HepG2 (cell line): ENCODE measurements around the gene GRID1. TPM values are rescaled to one million over a fixed set of nuclear protein-coding genes. Genes with fewer than 3 reads are reported as not detected.

Experiments
- ATAC-seq: fragments of 200-7000 bp; cut with Tn5 transposase; 3 replicates; pipeline ENCODE4 v1.9.1; 2020; ENCODE audit warnings: mild to moderate bottlenecking, moderate library complexity
- BruUV-seq: library from RNA; stranded (reverse); fragments of 400-500 nt; replicated peaks from 2 replicates; lab custom pipeline; 2021; lab: Mats Ljungman, UMichigan
- CTCF ChIA-PET: fragments of 300-600 bp; formaldehyde crosslinking; extraction: SDS; loops from one replicate; lab custom pipeline; 2021; ENCODE audit warnings: low total read pairs, inconsistent platforms, low intra/inter-chr PET ratio; lab: Yijun Ruan, JAX
- POLR2A ChIA-PET: fragments of 350-600 bp; sonication (Branson Sonifier 250); formaldehyde crosslinking; loops from one replicate; lab custom pipeline; 2020; ENCODE audit warnings: antibody characterized with exemption, inconsistent platforms; lab: Yijun Ruan, JAX
- DNase-seq: peaks from one replicate; pipeline ENCODE4 v3.0.0-alpha.2; 2015; ENCODE audit warnings: low spot score
- FAIRE-seq: peaks from 3 replicates; lab custom pipeline; 2011; peaks lifted over from hg19 to GRCh38; lab: Jason Lieb, UNC
- H2AFZ ChIP-seq: one replicate; pipeline ENCODE4 v1.6.1; 2011; ENCODE audit warnings: low read length, inconsistent platforms
- H3K27ac ChIP-seq: fragments of 300-600 bp; 3 replicates; pipeline ENCODE4 v1.8.0; 2011; ENCODE audit warnings: mixed run types, mild to moderate bottlenecking, mixed read lengths, low read length, inconsistent platforms; ENCODE audit not compliant: insufficient read depth; ENCODE audit errors: extremely low read length
- H3K27me3 ChIP-seq, 2 experiments: fragments of 200-600 bp in 1 of 2; 2 replicates in 1 of 2; 3 replicates in 1 of 2; pipeline versions ENCODE4 v1.6.0 to v1.8.0; 2011; ENCODE audit warnings: low read length in 2 of 2, mild to moderate bottlenecking in 2 of 2, moderate library complexity in 2 of 2, inconsistent platforms in 1 of 2; ENCODE audit not compliant: insufficient read depth in 2 of 2, control insufficient read depth in 1 of 2
- H3K36me3 ChIP-seq, 2 experiments: fragments of 200-600 bp in 1 of 2; replicated peaks in 1 of 2; 2 replicates in 1 of 2; 3 replicates in 1 of 2; pipeline versions ENCODE4 v1.5.1 to v1.8.0; 2011; ENCODE audit warnings: low read length in 2 of 2, inconsistent platforms in 1 of 2; ENCODE audit not compliant: insufficient read depth in 2 of 2, control insufficient read depth in 1 of 2
- H3K4me1 ChIP-seq: 2 replicates; pipeline ENCODE4 v1.5.1; 2012; ENCODE audit warnings: low read length, inconsistent platforms; ENCODE audit not compliant: insufficient read depth
- H3K4me2 ChIP-seq: 2 replicates; pipeline ENCODE4 v1.6.0; 2011; ENCODE audit warnings: low read depth, low read length, inconsistent platforms
- H3K4me3 ChIP-seq, 3 experiments: fragments of 200-600 bp in 1 of 3; sonication (generic), shearing (Covaris generic) in 1 of 3; replicated peaks in 1 of 3; 2 replicates each; pipeline ENCODE4 v1.5.1; 2011 to 2016; ENCODE audit warnings: low read length in 3 of 3, inconsistent platforms in 2 of 3, low read depth in 2 of 3, mild to moderate bottlenecking in 2 of 3, control low read depth in 1 of 3, mixed read lengths in 1 of 3; ENCODE audit not compliant: insufficient read depth in 1 of 3
- H3K79me2 ChIP-seq: one replicate; pipeline ENCODE4 v1.6.1; 2011; ENCODE audit warnings: low read length, inconsistent platforms; ENCODE audit not compliant: insufficient read depth
- H3K9ac ChIP-seq: 2 replicates; pipeline ENCODE4 v1.6.0; 2011; ENCODE audit warnings: mild to moderate bottlenecking, low read depth, low read length, inconsistent platforms; ENCODE audit not compliant: insufficient read depth
- H3K9me3 ChIP-seq: 2 replicates; pipeline ENCODE4 v1.5.1; 2012; ENCODE audit warnings: mild to moderate bottlenecking, low read length
- H4K20me1 ChIP-seq: 2 replicates; pipeline ENCODE4 v1.6.0; 2011; ENCODE audit warnings: inconsistent platforms, mild to moderate bottlenecking, low read length, moderate library complexity; ENCODE audit not compliant: insufficient read depth
- ASH2L ChIP-seq: fragments of 300-600, 200-600 bp; sonication (generic); IDR thresholded peaks from 2 replicates; pipeline ENCODE4 v1.7.0; 2017; ENCODE audit warnings: low read depth, mild to moderate bottlenecking, moderate library complexity, mixed read lengths, low read length; ENCODE audit not compliant: insufficient read length
- ATF1 ChIP-seq: IDR thresholded peaks from 2 replicates; pipeline ENCODE4 v1.6.1; 2016; ENCODE audit warnings: mild to moderate bottlenecking, control low read depth
- DMAP1 ChIP-seq: IDR thresholded peaks from 2 replicates; pipeline ENCODE4 v1.6.1; 2016
- KDM1A ChIP-seq: IDR thresholded peaks from 2 replicates; pipeline ENCODE4 v1.6.1; 2016; ENCODE audit warnings: missing compliant biosample characterization
- KLF15 ChIP-seq: sonication (generic); formaldehyde crosslinking; IDR thresholded peaks from 2 replicates; pipeline ENCODE4 v1.8.1; 2023; ENCODE audit warnings: borderline replicate concordance, mild to moderate bottlenecking, inconsistent platforms, missing genetic modification reagents, mixed read lengths
- KLF6 ChIP-seq: IDR thresholded peaks from 2 replicates; pipeline ENCODE4 v1.8.0; 2016; ENCODE audit warnings: missing biosample characterization, missing genetic modification reagents
- MTERF4 ChIP-seq: sonication (generic); formaldehyde crosslinking; IDR thresholded peaks from 2 replicates; pipeline ENCODE4 v1.8.0; 2023; ENCODE audit warnings: mild to moderate bottlenecking, missing genetic modification reagents
- SALL2 ChIP-seq: sonication (generic); formaldehyde crosslinking; IDR thresholded peaks from 2 replicates; pipeline ENCODE4 v1.8.1; 2023; ENCODE audit warnings: mild to moderate bottlenecking, missing genetic modification reagents, inconsistent platforms
- SP2 ChIP-seq: sonication (generic); formaldehyde crosslinking; IDR thresholded peaks from 2 replicates; pipeline ENCODE4 v1.5.1; 2020; ENCODE audit warnings: mild to moderate bottlenecking, missing genetic modification reagents
- WIZ ChIP-seq: sonication (generic); formaldehyde crosslinking; IDR thresholded peaks from 2 replicates; pipeline ENCODE4 v1.5.1; 2020; ENCODE audit warnings: mild to moderate bottlenecking, missing genetic modification reagents
- ZFP36L1 ChIP-seq: sonication (generic); formaldehyde crosslinking; IDR thresholded peaks from 2 replicates; pipeline ENCODE4 v1.8.0; 2022; ENCODE audit warnings: mild to moderate bottlenecking, missing genetic modification reagents, moderate library complexity
- ZNF282 ChIP-seq: fragments of 450-650 bp; IDR thresholded peaks from 2 replicates; pipeline ENCODE4 v1.6.1; 2018; ENCODE audit not compliant: partially characterized antibody
- ZNF567 ChIP-seq: sonication (generic); formaldehyde crosslinking; IDR thresholded peaks from 2 replicates; pipeline ENCODE4 v1.8.1; 2023; ENCODE audit warnings: mild to moderate bottlenecking, missing genetic modification reagents, borderline replicate concordance
- ZNF703 ChIP-seq: sonication (generic); formaldehyde crosslinking; IDR thresholded peaks from 2 replicates; pipeline ENCODE4 v1.5.1; 2020; ENCODE audit warnings: missing genetic modification reagents, mild to moderate bottlenecking, moderate library complexity, borderline replicate concordance
- ZSCAN22 ChIP-seq: sonication (generic); formaldehyde crosslinking; IDR thresholded peaks from 2 replicates; pipeline ENCODE4 v1.4.0; 2020; ENCODE audit warnings: mild to moderate bottlenecking, missing genetic modification reagents
- WGBS: methylation state at CpG from one replicate; pipeline ENCODE4 v1.1.6; 2017; ENCODE audit warnings: low lambda C conversion rate; 5-methylcytosine and 5-hydroxymethylcytosine counted together
- in situ Hi-C: cut with HindIII; loops from 2 replicates; pipeline ENCODE4 v1.10.0; 2017; ENCODE audit warnings: low pct_unique_long_range_greater_than_20kb; ENCODE audit not compliant: extremely low pct_ligation_motif_present
- intact Hi-C: fragments of 100-400 bp; cut with micrococcal nuclease; formaldehyde crosslinking; loops from one replicate; pipeline ENCODE4 v1.10.0; 2022; ENCODE audit not compliant: unreplicated experiment
- polyA plus RNA-seq, 8 experiments: library from polyadenylated mRNA; depleted of rRNA in 3 of 8; stranded (reverse) in 7 of 8; unstranded in 1 of 8; fragments of >200 nt; fragmentation: Illumina TruSeq in 4 of 8; extraction: Trizol in 4 of 8; gene quantifications; 2 replicates each; pipeline versions ENCODE4 v1.2.1 to v1.2.3, GENCODE V29; 2011 to 2016; ENCODE audit warnings: low read depth in 4 of 8, missing spikeins in 1 of 8, mixed read lengths in 1 of 8; ENCODE audit not compliant: insufficient read depth in 1 of 8
- total RNA-seq, 5 experiments: library from RNA; depleted of rRNA; stranded (reverse); fragments of >200 nt; fragmentation: Illumina TruSeq; extraction: Trizol; gene quantifications; 2 replicates each; pipeline ENCODE4 v1.2.3, GENCODE V29; 2016; ENCODE audit warnings: low read depth in 1 of 5
- TF ChIP-seq, protein P1 (sequence below), 2 experiments: fragments of 450-650 bp in 1 of 2; sonication (generic) in 1 of 2; formaldehyde crosslinking in 1 of 2; IDR thresholded peaks; 2 replicates each; pipeline versions ENCODE4 v1.6.1 to v1.8.0; 2016 to 2022; ENCODE audit warnings: antibody characterized with exemption in 1 of 2, mild to moderate bottlenecking in 1 of 2, missing genetic modification reagents in 1 of 2

GRID1 gene
- total and polyA plus RNA-seq, 2 of the 13 experiments (the other 11 are each of a cell fraction or from before 2014, with no cell fraction given) = 0.05 TPM; not detected in 1

GRCh38 chr10:85977642-85978041 is 389.0 kb downstream of the GRID1 start:
- TF ChIP-seq, protein P1, sequence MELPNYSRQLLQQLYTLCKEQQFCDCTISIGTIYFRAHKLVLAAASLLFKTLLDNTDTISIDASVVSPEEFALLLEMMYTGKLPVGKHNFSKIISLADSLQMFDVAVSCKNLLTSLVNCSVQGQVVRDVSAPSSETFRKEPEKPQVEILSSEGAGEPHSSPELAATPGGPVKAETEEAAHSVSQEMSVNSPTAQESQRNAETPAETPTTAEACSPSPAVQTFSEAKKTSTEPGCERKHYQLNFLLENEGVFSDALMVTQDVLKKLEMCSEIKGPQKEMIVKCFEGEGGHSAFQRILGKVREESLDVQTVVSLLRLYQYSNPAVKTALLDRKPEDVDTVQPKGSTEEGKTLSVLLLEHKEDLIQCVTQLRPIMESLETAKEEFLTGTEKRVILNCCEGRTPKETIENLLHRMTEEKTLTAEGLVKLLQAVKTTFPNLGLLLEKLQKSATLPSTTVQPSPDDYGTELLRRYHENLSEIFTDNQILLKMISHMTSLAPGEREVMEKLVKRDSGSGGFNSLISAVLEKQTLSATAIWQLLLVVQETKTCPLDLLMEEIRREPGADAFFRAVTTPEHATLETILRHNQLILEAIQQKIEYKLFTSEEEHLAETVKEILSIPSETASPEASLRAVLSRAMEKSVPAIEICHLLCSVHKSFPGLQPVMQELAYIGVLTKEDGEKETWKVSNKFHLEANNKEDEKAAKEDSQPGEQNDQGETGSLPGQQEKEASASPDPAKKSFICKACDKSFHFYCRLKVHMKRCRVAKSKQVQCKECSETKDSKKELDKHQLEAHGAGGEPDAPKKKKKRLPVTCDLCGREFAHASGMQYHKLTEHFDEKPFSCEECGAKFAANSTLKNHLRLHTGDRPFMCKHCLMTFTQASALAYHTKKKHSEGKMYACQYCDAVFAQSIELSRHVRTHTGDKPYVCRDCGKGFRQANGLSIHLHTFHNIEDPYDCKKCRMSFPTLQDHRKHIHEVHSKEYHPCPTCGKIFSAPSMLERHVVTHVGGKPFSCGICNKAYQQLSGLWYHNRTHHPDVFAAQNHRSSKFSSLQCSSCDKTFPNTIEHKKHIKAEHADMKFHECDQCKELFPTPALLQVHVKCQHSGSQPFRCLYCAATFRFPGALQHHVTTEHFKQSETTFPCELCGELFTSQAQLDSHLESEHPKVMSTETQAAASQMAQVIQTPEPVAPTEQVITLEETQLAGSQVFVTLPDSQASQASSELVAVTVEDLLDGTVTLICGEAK (IDR thresholded peaks at IDR 0.05) = no peak
- TF ChIP-seq, protein P1 (CRISPR knock-in tag; IDR thresholded peaks at IDR 0.05) = no peak
- TF ChIP-seq SP2 (CRISPR knock-in tag) = no peak
- no peak for TF ChIP-seq ATF1 (CRISPR knock-in tag)
- TF ChIP-seq KDM1A (CRISPR knock-in tag) = no peak
- no peak for TF ChIP-seq ZNF282
- no peak for TF ChIP-seq ASH2L
- TF ChIP-seq KLF15 (CRISPR knock-in tag) = no peak
- TF ChIP-seq WIZ (CRISPR knock-in tag) = no peak
- TF ChIP-seq ZFP36L1 (CRISPR knock-in tag) = no peak
- TF ChIP-seq SALL2 (CRISPR knock-in tag) = no peak
- TF ChIP-seq ZSCAN22 (CRISPR knock-in tag) = no peak
- TF ChIP-seq ZNF703 (CRISPR knock-in tag) = no peak
- no peak for TF ChIP-seq MTERF4
- no peak for TF ChIP-seq DMAP1 (CRISPR knock-in tag)
- no peak for TF ChIP-seq ZNF567
- TF ChIP-seq KLF6 = no peak
- no peak for FAIRE-seq
- H3K9ac ChIP-seq = no peak overlapping the region
- BruUV-seq = no TSS peak
- POLR2A ChIA-PET = no interaction called here
- 11% methylated on average over 3 of the region's 6 CpGs for WGBS
- DNase-seq = no peak
- in situ Hi-C loops (no loop called here), intact Hi-C loops (no loop called here)
- H3K79me2 ChIP-seq = no peaks in the 10 kb centered on the region
- no peak for ATAC-seq
- CTCF ChIA-PET = no interaction called here
- no peaks in the 10 kb centered on the region for H3K36me3 ChIP-seq
- H3K4me2 ChIP-seq = no peak overlapping the region
- no peak overlapping the region for H3K27ac ChIP-seq
- H3K4me3 ChIP-seq = no peak overlapping the region
- H3K27me3 ChIP-seq = no peaks in the 10 kb centered on the region; a peak in 2 of 5 replicates
- no peaks in the 10 kb centered on the region for H3K9me3 ChIP-seq
- no peaks in the 10 kb centered on the region for H3K4me1 ChIP-seq
- no peak overlapping the region for H2AFZ ChIP-seq
- H4K20me1 ChIP-seq = no peaks in the 10 kb centered on the region
